ENCODE results near the gene GGT6.

GGT6 gene

DNA sequence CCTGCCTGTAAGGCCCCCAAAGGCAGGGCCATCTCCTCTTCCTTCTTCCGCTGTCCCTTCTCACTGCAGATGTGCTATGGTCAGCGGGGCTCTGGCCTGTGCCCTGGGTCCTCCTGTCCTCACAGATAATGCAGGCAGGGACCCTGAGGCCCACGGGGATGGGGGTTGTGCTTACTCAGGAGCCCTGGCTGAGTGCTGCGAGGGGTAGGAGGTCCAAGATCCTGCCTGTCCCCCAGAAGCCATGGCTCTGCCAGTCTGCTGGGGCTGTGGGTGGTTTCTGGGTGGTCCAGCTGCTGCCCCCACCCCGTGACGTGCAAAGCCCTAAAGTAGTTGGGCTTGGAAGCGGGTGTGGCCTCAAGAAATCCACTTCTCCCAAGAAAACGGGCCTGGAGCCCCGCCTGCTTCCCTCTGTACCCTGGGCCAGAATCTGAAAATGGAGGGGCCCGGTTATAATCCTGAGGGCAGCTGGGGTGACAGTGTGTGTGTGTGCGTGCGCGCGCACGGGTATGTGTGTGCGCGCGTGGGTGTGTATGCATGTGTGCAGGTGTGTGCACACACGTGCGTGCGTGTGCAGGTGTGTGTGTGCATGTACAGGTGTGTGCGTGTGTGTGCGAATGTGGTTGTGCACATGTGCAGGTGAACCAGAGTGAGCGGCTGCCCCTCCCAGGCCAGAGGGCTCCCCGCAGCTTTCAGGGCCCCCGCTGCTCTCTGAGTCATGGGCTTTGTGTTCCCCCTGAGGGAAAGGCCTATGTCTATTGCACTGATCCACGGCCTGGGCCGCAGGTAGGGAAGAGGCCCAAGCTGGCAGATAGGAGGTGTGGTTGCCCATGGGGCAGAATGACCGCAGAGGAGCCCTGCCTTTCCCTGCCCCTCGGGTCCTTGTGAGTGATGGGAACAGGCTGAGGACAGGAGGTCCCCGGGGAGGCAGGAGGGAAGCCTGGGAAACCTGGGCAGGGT, 47.9 kb downstream of the GGT6 start:
- no peak for DNase-seq (ENCODE audit: low read depth)

DNA sequence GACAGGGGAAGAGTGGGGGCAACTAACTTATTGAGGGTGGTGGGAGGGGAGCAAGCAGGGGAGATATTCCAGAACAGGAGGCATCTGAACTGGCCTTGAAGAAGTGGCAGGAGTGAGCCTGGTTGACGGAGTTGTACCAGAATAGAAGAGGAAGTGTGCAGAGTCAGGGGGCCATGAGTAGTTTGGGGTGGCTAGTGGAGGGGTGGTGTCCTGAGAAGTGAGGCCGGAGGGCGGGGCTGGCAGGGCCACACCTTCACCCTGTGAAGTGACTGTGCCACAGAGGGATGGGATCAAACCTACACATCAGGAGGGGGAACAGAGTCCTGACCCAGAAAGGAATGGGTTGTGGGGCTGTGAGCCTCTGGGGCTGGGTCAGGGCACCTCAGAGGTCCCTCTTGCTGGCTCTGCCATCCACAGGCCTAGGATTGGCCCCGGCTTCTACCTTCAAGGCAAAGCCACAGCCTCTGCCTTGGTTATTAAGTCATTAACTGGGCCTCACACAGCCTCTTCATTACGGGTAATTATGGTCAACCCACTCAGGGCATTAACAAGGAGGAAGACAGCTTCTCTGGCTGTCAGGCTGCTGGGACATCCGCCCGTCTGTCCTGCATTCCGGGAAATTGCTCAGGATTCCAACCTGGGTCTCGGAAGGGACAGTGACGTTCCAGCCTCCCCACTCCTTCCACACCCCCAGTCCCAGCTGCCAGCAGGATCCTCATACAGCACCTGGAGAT, 49.0 kb downstream of the GGT6 start:
- in situ Hi-C loops (cut with HindIII; ENCODE audit: low sequenced_read_pairs) = loop anchor here (10.0 kb wide), 1 partner anchor 213 kb away; no protein-coding TSS in a partner anchor
- TF ChIP-seq, protein P1, sequence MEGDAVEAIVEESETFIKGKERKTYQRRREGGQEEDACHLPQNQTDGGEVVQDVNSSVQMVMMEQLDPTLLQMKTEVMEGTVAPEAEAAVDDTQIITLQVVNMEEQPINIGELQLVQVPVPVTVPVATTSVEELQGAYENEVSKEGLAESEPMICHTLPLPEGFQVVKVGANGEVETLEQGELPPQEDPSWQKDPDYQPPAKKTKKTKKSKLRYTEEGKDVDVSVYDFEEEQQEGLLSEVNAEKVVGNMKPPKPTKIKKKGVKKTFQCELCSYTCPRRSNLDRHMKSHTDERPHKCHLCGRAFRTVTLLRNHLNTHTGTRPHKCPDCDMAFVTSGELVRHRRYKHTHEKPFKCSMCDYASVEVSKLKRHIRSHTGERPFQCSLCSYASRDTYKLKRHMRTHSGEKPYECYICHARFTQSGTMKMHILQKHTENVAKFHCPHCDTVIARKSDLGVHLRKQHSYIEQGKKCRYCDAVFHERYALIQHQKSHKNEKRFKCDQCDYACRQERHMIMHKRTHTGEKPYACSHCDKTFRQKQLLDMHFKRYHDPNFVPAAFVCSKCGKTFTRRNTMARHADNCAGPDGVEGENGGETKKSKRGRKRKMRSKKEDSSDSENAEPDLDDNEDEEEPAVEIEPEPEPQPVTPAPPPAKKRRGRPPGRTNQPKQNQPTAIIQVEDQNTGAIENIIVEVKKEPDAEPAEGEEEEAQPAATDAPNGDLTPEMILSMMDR (IDR thresholded peaks at IDR 0.05; ENCODE audit: low read depth, low read length, missing control alignments) = no peak
- no peak for DNase-seq (ENCODE audit: low read depth)
- no peak overlapping the region for H3K4me3 ChIP-seq (ENCODE audit: low read depth, low read length)

More for the DNA sequence above, 47.9 kb downstream of the GGT6 start:
- H3K4me3 ChIP-seq (ENCODE audit: low read depth, low read length) = no peak overlapping the region
- TF ChIP-seq, protein P1 (IDR thresholded peaks at IDR 0.05; ENCODE audit: low read depth, low read length, missing control alignments) = no peak
- in situ Hi-C loops (cut with HindIII; ENCODE audit: low sequenced_read_pairs) = loop anchor here (10.0 kb wide), 1 partner anchor 212 kb away; no protein-coding TSS in a partner anchor

DNA sequence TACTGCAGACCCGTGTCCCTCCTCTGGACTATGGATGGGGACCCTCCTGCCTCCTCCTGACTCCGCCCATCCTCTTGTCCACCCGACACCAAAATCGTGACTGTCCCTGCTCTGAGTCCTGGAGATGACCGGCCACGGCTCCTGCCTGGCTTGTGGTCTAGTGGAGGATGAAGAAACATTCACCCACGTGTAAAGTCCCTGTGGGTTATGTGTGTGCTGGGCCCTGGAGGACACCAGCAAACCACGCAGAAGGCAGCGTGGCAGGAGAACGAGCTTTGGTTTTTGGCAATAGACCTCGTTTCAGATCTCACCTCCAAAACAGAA, 49.8 kb downstream of the GGT6 start:
- in situ Hi-C loops (cut with HindIII; ENCODE audit: low sequenced_read_pairs) = loop anchor here (10.0 kb wide), 1 partner anchor 214 kb away; no protein-coding TSS in a partner anchor
- DNase-seq (ENCODE audit: low read depth) = no peak
- TF ChIP-seq, protein P1 (IDR thresholded peaks at IDR 0.05; ENCODE audit: low read depth, low read length, missing control alignments) = no peak
- H3K4me3 ChIP-seq (ENCODE audit: low read depth, low read length) = no peak overlapping the region

DNA sequence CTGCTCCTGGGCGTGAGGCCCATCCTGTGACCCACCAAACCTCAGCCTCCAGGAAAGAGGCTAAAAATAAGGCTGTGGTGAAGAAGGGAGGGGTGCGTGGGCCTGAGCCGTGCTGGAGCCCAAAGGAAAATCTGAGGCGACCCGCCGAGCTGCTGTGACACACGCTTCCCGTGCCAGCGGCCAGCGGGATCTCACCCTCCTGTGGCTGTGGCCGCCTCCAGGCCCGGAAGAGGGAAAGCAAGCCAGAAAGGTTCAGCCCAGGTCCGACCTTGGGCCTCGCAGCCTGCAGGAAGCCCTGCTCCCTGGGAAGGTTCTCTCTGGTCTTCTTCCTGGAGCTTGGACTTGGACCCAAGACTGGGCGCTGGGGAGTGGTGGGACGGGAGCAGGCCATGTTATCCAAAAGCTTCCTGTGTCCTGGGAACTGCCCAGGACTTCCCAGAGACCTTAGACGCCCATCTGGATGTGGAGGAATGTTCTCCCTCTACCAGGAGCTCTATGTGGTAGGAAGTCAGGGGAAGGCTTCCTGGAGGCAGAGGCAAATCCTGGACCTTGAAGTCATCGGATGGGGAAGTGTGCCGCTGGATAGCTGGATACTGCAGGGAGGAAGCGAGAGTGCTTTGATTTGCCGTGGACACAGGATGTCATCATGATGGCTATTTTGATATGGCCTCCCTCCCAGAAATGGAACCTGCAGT, 50.3 kb downstream of the GGT6 start:
- peak; percentile 27 for DNase-seq (ENCODE audit: low read depth)
- no peak overlapping the region for H3K4me3 ChIP-seq (ENCODE audit: low read depth, low read length)
- TF ChIP-seq, protein P1 (IDR thresholded peaks at IDR 0.05; ENCODE audit: low read depth, low read length, missing control alignments) = no peak
- in situ Hi-C loops (cut with HindIII; ENCODE audit: low sequenced_read_pairs) = loop anchor here (10.0 kb wide), 1 partner anchor 215 kb away; no protein-coding TSS in a partner anchor

DNA sequence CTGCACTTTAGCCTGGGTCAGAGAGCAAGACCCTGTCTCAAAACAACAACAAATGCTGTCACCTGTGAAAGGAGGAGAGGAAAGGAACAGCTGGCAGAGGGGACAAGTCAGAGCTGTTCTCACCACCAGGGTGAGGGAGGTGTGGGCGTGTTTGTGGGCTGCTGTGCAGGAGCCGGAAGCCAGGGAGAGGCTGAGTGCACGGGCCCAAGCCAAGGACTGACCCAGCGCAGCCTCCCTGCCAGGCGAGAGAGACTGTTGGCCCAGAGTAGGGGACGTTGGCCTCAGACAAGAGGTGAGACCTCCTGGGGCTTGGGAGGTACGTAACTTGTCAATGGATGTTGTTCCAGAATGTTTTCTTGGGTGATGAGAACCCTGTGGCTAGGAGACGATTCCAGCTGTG, 51.0 kb downstream of the GGT6 start:
- no peak overlapping the region for H3K4me3 ChIP-seq (ENCODE audit: low read depth, low read length)
- peak; percentile 19 for DNase-seq (ENCODE audit: low read depth)
- in situ Hi-C loops (cut with HindIII; ENCODE audit: low sequenced_read_pairs) = no loop called here
- TF ChIP-seq, protein P1 (IDR thresholded peaks at IDR 0.05; ENCODE audit: low read depth, low read length, missing control alignments) = no peak

DNA sequence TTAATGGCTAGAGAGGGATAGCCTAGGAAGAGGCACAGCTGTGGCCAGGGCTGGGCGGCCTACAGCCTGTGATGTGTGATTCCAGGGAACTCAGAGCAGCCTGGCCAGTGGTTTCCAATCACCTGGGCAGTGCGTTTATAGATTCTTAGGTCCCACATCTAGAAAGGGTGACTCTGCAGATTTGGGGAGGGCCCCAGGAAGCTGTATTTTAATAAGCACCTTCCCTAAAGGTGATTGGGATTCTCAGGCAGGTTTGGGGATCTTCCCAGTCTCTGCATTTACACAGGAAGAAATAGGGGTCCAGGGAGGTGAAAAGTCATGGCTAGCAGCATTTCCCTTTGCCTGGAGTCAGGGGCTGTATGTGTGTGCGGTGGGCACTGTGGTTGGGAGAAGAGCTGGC, 52.2 kb downstream of the GGT6 start:
- no peak overlapping the region for H3K4me3 ChIP-seq (ENCODE audit: low read depth, low read length)
- TF ChIP-seq, protein P1 (IDR thresholded peaks at IDR 0.05; ENCODE audit: low read depth, low read length, missing control alignments) = no peak
- no peak for DNase-seq (ENCODE audit: low read depth)
- in situ Hi-C loops (cut with HindIII; ENCODE audit: low sequenced_read_pairs) = no loop called here
